HuH-7.5 (cell line): ENCODE results near the gene NTRK1.

Source experiments
- DNase-seq: peaks from one replicate; pipeline ENCODE4 v3.0.0; 2011; ENCODE audit warnings: low spot score

The NTRK1 gene

DNA sequence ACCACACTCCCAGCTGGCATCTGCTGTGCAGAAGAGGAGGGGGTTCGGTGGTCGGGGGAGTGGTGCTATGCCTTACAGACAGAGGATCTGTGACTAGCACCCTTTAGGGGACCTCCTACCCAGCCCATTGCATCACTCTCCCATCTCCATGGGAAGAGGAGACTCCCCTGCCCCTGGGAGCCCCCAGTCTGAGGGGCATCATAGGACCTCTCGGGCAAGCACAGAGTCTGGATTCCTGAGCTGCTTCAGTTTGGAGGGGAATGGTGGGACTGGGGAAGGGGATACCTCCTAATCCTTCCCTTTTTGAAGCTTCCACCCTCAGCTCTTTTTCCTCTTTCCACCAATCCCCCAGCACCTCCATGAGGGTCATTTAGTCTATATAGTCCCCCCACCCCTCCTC, 3.1 kb upstream of the NTRK1 start:
- no peak for DNase-seq

DNA sequence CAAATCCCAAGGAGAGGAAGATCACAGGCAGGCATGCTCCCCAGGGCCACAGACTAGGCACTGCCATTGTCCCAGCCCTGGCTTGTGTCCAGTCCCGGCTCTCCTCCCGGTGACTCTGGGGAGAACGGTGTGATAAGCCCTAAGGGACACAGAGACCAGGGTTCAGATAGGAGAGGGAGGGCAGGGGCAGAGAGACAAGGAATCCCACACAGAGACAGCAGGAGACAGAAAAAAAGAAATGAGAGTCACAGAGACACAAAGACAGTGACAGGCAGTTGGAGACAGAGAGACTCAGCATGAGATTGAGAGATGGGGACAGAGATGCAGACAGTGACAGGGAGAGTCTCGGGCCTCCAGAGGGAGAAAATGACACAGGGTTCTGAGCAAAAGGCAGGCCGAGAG, 2.1 kb upstream of the NTRK1 start:
- no peak for DNase-seq

DNA sequence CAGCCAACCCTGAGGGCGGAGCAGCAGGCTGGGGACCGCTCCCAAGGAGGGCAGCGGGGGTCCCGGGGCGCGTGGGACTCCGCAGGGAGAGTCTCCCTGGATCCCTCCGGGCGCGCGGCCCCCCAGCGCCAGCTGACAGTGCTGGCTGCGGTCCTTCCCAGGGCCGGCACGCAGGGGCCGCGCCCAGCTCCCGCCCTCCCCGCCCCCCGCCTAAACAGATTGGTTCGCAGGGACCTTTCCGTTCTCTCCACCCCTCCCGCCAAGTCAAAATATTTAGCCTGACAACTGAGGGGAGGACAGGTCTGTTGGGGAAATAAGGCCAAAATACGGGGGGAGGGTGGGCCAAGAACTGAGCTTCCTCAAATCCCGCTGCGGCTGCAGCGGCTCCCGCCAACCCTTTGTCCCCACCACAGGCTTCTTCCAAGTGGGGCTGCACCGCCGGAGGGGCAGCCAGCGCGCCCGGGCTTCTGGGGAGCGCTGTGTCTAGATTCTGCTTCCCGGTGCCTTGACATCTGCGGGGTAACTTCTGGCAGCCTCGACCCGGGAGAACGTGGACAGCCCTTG, 1.6 kb upstream of the NTRK1 start, which contains the start of gene INSRR:
INSRR (minus strand) TSS at position 159 of the 564 bp plus-strand sequence. CDS start 496 bp downstream, outside the sequence.
- DNase-seq = no peak

DNA sequence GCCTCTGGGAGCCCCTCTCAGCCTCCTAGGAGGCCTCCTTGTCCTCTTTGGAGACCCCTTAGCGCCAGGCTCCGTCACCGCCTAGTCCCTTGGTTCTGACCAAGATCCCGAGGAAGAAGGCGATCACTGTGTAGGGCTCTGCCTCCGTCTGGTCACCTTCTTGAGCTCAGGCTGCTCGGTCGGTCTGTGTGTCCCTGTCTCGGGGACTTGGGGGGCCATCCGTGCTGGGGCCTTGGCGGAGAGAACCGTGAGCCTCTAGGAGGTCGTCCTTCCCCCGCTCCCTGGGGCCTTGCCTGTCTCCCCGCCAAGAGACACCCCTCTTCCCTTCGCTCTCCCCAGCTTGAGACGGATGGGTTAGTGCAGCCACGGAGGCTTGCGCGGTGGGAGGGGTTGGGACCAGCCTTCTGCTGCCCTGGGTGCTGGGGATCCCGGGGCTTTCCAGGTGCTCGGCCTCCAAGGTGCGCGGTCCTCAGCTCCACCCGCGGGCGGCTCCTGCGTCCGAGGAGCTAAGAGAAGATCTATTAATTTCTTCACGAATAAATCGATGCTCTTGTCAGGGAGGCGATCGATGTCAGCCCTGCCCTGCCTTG, 1.0 kb upstream of the NTRK1 start:
- DNase-seq = peak; percentile 64

DNA sequence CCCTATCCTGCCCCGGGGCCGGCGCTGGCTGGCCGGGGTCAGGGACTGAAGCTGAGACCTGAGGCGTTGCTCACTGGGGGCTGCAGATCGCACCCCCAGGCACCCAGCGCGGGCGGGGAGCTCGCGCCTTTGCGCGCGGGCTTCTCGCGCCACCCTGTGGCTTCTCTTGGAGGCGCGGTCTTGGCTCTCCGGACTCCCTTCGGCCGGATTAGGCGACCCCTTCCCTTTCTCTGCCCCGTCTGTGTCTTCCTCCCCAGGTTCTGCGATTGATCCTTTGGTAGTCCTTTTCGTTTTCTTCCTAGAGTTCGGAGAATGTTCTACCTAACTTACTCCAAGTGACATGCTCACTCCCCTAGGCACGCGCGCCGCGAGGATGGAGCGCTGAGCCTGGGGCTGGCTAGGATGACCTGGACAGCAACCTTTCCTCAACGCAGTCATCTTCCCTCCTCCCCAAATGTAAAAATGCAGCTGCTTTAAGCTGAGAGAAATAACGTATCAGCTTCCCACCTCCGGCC, 495 bp upstream of the NTRK1 start:
- DNase-seq = peak; percentile 93

DNA sequence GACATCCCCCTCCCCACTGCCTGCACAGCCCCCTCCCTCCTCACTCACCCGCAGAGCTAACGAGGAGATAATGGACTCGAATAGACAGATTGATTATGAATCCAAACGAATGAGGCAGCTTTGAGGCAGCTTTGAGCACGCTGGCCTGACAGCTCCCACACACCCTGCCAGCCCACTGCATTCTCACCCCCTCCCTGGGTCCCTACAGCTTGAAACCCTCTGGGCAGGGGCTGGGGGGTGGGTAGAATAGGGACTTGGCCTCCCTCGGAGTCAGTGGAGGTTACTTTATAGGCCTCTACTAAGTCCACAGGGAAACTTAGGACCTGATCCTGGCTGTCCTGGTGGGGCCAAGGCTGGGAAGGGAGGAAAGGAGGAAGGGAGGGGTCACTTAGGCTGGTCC, 1.9 kb downstream of the NTRK1 start:
- DNase-seq = no peak

DNA sequence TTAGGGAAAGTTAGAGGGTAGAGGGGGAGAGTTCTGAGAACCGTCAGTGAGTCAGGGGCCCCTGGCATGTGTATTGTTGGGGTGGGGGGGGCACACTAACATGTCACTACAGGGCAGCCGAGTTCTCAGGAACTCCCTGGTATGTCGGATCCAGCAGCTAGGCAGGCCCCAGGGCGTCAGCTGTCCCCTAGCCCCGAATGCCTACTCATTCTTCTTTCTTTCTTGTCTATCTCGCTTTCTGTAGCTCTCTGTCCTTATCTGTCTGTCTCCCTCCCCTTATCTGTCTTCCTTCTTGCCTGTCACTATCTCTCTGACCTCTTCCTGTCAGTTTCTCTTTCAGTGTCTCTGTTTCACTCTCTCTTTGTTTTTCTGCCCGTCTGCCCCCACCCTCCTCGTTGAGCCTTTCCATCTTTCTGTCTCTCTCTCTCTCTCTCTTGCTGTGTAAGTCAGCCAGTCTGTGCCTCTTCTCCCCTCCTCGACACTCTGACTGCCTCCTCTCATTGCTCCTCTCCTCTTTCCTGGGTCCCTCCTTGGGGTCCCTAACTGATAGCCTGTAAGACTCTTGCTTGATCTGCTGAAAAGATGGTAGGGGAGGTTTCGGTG, 2.4 kb downstream of the NTRK1 start:
- DNase-seq = no peak

DNA sequence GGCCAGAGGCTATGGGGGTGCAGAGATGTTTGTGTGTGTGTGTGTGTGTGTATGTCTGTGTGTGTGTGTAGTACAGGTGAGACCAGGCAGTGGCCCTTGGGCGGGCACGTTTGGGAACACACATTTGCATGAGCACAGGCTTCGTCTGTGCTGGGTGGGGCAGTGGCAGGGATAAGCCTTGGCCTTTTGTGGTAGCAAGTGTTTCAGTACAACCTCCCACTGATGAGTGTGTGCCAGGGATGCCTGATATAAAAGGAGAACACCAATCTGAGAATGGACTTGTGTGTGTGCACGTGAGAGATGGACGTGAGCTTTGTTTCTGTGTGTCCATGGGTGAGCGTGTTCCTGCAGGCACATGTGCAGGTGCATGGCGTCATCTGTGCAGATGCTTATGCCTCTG, 3.0 kb downstream of the NTRK1 start:
- no peak for DNase-seq

DNA sequence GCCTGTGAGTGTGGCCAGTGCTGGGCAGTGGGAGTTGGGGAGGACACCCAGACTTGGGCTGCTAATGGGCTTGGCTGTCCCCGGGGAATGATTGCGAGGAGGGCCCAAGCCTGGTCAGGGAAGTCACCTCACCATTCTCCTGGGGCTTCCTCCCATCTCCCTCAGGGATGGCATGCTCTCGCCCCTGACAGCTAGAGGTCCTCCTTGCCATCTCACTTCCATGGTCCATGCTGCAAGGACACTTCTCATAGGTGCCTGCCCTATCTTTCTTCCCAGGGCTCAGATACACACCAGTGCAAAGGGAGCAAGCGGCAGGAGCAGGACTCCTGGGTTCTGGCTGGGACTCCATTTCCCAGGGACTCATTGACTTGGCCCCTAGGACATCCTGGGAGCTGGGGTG, 4.1 kb downstream of the NTRK1 start:
- no peak for DNase-seq

DNA sequence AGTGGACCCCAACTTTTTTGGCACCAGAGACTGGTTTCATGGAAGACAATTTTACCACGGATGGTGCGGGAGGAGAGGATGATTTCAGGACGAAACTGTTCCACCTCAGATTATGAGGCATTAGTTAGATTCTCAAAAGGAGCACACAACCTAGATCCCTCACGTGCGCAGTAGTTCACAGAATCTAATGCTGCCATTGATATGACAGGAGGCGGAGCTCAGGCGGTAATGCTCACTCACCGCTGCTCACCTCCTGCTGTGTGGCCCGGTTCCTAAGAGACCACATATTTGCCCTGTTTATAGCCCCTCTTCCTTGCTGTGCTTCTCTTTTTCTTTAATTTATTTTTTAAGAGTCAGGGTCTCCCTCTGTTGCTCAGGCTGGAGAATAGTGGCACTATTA, 4.6 kb downstream of the NTRK1 start:
- no peak for DNase-seq

DNA sequence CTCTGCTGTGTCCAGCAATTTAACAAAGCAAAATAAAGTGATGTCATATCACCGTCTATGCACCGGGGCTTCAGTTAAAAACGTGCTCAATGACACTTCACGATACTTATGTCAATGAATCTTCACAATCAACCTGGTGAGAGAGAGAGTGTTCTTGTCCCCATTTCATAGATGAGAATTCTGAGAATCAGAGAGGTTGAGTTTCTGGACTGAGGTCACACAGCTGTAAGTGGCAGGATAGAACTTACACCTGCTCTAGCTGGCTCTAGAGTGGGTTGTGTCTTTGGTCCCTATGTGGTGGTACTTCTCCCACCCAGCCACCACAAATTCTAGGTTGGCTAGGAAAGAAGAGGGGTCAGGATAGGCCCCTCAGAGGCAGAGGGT, 5.2 kb downstream of the NTRK1 start:
- no peak for DNase-seq

DNA sequence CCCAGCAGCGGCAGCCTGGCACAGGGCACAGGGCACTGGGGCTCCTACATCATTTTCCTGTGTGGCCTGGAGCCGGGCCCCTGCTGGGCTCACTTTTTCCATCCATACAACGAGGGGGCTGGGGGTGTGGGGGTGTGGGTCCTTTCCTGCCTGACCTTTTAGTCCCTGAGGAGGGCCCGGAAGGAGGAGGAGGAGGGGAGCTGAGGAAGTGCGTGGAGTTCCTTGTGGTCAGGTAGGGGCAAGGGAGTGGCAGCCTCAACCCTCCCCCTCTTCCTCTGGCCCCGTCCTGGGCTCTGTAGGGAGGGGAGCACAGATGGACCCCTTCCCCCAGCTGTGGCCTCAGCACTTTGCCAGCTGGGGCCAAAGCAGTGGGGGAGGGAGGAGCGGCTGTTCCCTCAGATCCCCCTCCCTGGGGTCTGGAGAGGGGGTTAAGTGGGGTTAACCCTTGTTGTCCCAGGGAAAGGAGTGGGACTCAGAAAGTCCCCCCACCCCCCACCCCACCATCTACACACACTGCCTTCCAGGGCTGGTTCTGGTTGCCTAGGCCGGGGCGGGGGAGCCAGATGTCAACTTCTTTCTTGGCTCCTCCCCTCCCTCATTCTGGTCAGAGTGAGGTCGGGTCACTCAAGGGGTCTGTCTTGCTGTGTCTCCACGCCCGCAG, 5.7 kb downstream of the NTRK1 start:
- no peak for DNase-seq

DNA sequence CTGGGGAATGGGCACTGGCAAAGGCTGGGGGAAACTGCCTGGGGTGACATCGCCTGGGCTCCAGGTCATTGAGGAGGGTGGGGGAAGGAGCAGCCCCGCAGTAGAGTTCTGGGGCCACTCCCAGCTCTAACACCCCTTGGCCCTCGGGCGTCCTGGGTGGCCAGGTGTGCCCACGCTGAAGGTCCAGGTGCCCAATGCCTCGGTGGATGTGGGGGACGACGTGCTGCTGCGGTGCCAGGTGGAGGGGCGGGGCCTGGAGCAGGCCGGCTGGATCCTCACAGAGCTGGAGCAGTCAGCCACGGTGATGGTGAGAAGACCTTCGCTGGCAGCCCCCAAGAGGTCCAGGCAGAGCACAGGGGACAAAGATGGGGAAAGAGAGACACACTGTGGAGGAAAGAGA, 7.7 kb downstream of the NTRK1 start:
- no peak for DNase-seq

DNA sequence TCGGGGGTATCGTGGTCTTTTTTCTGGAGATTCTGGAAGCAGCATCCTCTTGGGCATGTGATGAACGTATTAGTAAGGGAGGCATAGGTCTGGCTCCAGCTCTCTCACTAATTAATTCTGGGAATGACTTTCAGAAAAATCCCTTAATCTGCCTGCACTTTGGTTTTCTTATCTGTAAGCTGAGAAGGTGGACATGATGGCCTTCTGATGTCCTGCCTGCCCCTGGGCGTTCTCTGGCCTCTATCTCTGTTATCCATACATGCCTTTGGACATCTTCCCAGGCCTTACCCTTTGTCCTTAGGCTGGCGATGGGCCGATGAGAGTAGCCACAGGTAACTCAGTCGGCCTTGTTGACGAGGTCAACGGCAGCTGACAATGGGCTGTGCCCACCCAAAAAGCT, 8.8 kb downstream of the NTRK1 start:
- DNase-seq = no peak

DNA sequence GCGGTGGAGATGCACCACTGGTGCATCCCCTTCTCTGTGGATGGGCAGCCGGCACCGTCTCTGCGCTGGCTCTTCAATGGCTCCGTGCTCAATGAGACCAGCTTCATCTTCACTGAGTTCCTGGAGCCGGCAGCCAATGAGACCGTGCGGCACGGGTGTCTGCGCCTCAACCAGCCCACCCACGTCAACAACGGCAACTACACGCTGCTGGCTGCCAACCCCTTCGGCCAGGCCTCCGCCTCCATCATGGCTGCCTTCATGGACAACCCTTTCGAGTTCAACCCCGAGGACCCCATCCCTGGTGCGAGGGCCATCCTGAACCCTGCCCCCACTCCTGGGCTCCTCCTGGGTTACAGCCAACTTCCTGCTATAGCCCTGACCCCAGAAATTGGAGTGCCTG, 13.0 kb downstream of the NTRK1 start:
- no peak for DNase-seq

DNA sequence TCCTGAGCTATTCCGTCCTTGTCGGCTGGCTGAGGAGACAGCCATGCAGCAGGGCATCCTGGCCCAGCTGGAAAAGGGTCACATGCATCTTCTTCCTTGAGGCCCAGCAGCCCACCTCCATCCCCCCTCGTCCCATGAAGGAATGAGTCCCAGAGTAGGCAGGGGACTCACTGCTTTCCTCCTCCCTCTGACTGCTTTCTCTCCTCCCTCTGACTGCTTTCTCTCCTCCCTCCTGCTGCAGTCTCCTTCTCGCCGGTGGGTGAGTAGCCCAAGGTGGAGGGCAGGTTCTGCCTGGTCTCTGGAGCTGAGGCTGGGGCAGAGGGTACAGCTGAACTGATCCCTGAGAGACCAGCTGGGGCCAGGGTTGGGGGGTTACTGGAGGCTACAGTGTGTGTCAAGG, 13.5 kb downstream of the NTRK1 start:
- no peak for DNase-seq

DNA sequence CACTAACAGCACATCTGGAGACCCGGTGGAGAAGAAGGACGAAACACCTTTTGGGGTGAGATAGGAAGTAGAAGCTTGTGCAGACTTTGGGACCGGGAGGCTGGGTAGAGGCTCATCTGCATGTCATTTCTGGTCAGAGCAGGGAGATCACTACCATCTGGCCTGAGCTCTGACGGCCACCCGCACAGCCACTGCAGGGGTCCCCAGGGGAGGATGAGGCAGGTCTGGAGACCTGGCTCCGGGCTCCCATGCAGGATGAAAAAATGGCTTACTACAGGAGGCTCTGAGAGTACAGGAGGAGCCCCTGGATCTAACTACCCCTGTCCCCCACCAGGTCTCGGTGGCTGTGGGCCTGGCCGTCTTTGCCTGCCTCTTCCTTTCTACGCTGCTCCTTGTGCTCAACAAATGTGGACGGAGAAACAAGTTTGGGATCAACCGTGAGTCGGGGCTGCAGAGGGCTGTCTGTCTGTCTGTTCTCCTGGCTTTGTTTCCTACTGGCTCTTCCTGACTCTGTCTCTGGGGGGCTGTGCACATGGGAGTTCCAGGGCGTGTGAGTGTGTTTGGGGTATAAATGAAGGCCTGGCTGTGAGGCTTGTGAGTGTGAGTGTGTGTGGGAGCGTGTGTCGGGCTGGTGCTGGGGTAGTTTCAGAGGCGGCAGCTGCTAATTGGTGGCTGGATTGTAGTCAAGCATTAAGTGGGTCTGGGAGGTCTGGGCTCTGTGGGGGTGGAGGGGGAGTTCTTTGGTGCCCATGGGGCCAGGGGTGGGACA, 14.1 kb downstream of the NTRK1 start:
- DNase-seq = no peak

DNA sequence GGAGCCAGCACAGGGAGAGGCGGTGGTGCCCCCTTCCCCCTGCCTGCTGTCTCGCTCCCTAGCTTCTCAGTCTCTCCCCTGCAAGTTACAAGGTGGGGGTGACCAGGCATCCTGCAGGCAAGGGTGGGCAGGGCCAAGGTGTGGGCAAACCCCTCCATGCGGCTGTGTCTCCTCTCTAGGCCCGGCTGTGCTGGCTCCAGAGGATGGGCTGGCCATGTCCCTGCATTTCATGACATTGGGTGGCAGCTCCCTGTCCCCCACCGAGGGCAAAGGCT, 14.6 kb downstream of the NTRK1 start:
- no peak for DNase-seq

DNA sequence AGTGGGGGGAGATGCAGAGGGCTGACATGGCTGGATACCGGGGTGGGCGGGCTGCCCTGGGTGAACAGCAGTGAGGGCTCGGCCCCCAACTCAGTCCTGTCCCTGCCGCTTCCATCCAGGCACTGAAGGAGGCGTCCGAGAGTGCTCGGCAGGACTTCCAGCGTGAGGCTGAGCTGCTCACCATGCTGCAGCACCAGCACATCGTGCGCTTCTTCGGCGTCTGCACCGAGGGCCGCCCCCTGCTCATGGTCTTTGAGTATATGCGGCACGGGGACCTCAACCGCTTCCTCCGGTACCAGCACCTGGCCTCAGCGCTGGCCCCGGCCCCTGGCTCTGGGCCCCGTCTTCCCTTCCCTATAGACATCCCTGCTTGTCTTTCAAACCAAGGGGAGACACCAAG, 15.6 kb downstream of the NTRK1 start:
- no peak for DNase-seq

DNA sequence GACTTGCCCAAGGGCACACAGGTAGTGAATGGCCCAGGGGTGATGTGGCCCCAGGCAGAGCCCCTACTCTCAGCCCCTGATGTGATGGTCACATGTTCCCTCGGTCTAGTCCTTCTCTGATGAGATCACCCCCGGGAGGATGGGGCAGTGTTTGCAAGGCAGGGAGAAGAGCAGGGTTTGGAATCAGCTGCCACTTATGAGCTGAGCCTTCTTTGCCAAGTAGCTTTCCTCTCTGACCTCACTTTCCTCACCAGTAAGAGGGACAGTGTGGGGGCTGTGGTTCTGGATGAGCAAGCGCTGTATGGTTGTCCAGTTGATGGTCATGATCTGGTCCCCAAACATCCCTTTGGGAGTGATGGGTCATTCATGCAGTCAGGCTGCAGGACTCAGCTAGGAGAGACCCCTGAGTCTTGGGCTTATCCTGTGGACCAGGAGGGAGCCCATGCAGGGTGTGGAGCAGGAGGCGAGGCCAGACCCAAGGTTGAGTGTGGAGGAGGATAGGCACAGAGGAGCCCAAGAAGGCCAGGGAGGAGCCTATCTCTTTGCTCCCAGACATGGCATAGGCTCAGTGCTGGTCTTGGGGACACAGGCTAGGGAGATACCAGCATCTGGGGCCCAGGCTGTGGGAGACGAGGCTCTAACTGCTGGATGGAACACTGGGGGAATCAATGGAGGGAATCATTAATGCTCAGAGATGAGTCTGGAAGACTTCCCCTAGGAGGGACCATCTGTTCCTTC, 16.9 kb downstream of the NTRK1 start:
- no peak for DNase-seq

DNA sequence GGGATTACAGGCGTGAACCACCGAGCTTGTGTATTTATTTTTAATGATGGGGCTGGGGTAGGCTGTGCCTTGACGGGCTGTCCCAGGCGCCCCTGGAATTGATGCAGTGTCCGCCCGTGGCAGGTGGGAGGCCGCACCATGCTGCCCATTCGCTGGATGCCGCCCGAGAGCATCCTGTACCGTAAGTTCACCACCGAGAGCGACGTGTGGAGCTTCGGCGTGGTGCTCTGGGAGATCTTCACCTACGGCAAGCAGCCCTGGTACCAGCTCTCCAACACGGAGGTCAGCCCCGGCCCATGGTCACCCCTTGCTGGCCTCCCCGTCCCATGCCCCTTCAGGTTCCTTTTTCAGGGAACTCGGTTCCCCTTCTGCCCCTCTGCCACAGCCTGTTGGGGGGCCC, 19.2 kb downstream of the NTRK1 start:
- DNase-seq = no peak

DNA sequence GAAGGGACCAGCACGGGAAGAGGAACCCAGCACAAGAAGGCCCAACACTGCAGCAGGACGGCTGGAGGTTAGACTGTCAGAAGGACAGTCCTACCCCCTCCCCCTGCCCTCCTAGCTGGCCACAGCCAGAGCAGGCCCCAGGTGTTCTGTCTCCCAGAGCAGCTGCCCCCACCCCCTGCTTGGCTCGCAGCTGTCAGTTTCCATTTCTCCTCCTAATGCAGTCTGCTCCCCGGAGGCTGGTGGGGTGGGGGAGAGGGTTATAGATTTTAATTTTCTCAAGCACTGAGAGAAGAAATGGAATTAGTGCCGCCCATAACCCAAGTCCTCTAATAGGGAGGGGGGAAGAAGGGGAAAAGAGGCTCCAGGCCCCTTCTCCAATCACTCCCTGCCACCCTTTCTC, 19.8 kb downstream of the NTRK1 start:
- DNase-seq = no peak
